OCI-LY3 (cell line): ENCODE measurements around the gene TRABD2B.

Source experiments
- EZH2phosphoT487 ChIP-seq: fragments of 200-600 bp; shearing (Covaris generic); IDR thresholded peaks from 2 replicates; pipeline ENCODE4 v1.6.1; 2018; ENCODE audit warnings: antibody characterized with exemption, mixed run types, low read depth
- TF ChIP-seq, protein P1 (sequence below): fragments of 200-600, 300-600 bp; sonication (generic); IDR thresholded peaks from 2 replicates; pipeline ENCODE4 v1.5.1; 2014; ENCODE audit warnings: antibody characterized with exemption, low read length, low read depth

DNA sequence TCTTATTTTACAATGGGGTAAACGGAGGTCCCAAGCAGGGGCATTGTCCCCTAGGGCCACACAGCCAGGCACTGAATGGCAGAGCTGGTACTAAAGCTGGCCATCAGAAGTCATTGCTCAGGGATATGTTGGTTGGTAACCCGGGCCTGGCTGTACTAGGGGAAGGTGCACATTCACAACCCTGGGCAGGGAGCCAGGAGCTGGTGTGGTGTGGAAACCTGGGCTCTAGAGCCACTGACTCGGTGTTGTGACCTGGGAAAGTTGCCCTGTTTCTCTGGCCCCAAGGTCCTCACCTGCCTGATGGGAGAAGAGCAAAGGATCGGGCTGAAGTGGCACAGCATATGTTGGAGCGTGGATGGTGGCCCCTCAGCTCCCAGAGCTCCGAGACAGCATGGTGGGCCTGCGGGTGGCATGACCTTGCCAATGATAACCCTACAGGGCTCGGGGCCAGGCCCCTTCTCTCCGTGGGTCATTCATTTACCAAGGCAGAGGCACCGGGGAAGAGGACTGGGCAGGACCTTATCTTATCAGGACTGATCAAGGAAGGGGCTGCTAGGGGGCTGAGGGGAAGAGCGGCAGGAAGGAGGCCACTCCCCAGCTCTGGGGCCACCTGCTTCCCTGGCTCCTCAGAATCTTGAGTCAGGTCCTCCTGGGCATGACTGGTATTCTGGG is 274.1 kb downstream of the TRABD2B start:
- TF ChIP-seq, protein P1, sequence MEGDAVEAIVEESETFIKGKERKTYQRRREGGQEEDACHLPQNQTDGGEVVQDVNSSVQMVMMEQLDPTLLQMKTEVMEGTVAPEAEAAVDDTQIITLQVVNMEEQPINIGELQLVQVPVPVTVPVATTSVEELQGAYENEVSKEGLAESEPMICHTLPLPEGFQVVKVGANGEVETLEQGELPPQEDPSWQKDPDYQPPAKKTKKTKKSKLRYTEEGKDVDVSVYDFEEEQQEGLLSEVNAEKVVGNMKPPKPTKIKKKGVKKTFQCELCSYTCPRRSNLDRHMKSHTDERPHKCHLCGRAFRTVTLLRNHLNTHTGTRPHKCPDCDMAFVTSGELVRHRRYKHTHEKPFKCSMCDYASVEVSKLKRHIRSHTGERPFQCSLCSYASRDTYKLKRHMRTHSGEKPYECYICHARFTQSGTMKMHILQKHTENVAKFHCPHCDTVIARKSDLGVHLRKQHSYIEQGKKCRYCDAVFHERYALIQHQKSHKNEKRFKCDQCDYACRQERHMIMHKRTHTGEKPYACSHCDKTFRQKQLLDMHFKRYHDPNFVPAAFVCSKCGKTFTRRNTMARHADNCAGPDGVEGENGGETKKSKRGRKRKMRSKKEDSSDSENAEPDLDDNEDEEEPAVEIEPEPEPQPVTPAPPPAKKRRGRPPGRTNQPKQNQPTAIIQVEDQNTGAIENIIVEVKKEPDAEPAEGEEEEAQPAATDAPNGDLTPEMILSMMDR, result no peak
- TF ChIP-seq EZH2phosphoT487, result no peak
